ENCODE results near the gene GNG8. TPM values are rescaled to one million over a fixed set of nuclear protein-coding genes. Genes with fewer than 3 reads are reported as not detected.

GNG8 gene
- total RNA-seq, 1 experiment from 2014 or later, result not detected

DNA sequence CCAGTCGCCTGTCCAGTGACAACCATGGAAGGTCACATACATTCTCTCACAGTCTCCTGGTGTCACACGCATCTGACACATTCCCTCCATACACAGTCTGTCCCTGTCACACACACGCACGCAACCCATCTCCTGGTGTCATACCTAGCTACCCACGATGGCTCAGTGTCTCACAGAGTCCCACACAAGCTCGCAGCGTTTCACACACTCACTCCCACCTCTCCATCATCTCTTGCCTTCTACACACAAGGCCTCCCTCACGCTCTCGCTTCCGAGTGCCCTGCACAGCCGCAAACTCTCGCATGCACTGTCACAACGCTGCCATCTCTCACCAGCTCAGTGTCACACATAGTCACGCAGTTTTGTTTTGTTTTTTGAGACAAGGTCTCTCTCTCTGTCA is 1.2 kb upstream of the GNG8 start:
- Histone ChIP-seq H3K18ac (ENCODE audit: insufficient read length, low read depth, low read length) (no peak overlapping the region), H4K20me1 (ENCODE audit: control insufficient read depth, insufficient read depth, insufficient read length) (no peaks in the 10 kb centered on the region), H2BK20ac (ENCODE audit: low read depth, low read length, poor library complexity, severe bottlenecking) (no peak overlapping the region), H4K5ac (ENCODE audit: insufficient read length, low read depth, low read length) (no peak overlapping the region), H3K4ac (ENCODE audit: low read depth, low read length) (no peak overlapping the region), H3K79me1 (ENCODE audit: insufficient read depth, low read depth, low read length, poor library complexity, severe bottlenecking) (no peaks in the 10 kb centered on the region), H3K27me3 (ENCODE audit: insufficient read depth, low read length) (peaks cover 26% of the 10 kb centered on the region), H2BK120ac (ENCODE audit: low read depth, low read length, poor library complexity, severe bottlenecking) (no peak overlapping the region), H3K23me2 (ENCODE audit: insufficient read length, low read depth, low read length, poor library complexity, severe bottlenecking) (peaks cover 19% of the 10 kb centered on the region), H2BK12ac (ENCODE audit: insufficient read length, low read depth, low read length) (no peak overlapping the region), H3K9ac (ENCODE audit: extremely low read depth, insufficient read length, low read length) (no peak overlapping the region), H3K23ac (ENCODE audit: insufficient read length, low read depth, low read length) (no peak overlapping the region), H2AK5ac (ENCODE audit: insufficient read length, low read length) (no peak overlapping the region), H3K14ac (ENCODE audit: insufficient read depth, low read length) (no peak overlapping the region), H3K4me2 (ENCODE audit: insufficient read depth, insufficient read length, low read length) (no peak overlapping the region), H3T11ph (ENCODE audit: low read length) (no peak overlapping the region), H4K8ac (replicated peaks; ENCODE audit: insufficient read length, low read depth, low read length) (no peak overlapping the region), H3K79me2 (ENCODE audit: insufficient read depth, low read length) (no peaks in the 10 kb centered on the region), H3K4me1 (ENCODE audit: insufficient read depth, low read length) (no peaks in the 10 kb centered on the region), H3K9me3 (ENCODE audit: control insufficient read depth, low read depth, low read length) (no peaks in the 10 kb centered on the region), H2AFZ (ENCODE audit: low read length) (no peak overlapping the region), H4K91ac (ENCODE audit: insufficient read length, low read depth, low read length) (no peak overlapping the region), H2BK15ac (ENCODE audit: low read depth, low read length) (no peak overlapping the region), H2BK5ac (ENCODE audit: insufficient read length, low read length) (no peak overlapping the region), H3K27ac (ENCODE audit: insufficient read length, low read depth, low read length) (no peak overlapping the region), H3K56ac (ENCODE audit: insufficient read length, low read depth, low read length) (no peak overlapping the region)
- Mint-ChIP-seq H3K4me3 (no peak overlapping the region), H3K27me3 (ENCODE audit: low read depth) (peaks cover 56% of the 10 kb centered on the region), H3K4me1 (peaks cover 12 to 15% of the 10 kb centered on the region in 2 experiments), H3K27ac (no peak overlapping the region), H3K36me3 (ENCODE audit: insufficient read depth in 1 of 3, low read depth in 3 of 3) (no peaks in the 10 kb centered on the region), H3K9me3 (no peaks in the 10 kb centered on the region)
- no CpG with 5 or more reads among the region's 14 CpGs for WGBS (ENCODE audit: extremely low coverage, insufficient read length, low lambda C conversion rate)
- no peak for DNase-seq
- TF ChIP-seq, protein P1, sequence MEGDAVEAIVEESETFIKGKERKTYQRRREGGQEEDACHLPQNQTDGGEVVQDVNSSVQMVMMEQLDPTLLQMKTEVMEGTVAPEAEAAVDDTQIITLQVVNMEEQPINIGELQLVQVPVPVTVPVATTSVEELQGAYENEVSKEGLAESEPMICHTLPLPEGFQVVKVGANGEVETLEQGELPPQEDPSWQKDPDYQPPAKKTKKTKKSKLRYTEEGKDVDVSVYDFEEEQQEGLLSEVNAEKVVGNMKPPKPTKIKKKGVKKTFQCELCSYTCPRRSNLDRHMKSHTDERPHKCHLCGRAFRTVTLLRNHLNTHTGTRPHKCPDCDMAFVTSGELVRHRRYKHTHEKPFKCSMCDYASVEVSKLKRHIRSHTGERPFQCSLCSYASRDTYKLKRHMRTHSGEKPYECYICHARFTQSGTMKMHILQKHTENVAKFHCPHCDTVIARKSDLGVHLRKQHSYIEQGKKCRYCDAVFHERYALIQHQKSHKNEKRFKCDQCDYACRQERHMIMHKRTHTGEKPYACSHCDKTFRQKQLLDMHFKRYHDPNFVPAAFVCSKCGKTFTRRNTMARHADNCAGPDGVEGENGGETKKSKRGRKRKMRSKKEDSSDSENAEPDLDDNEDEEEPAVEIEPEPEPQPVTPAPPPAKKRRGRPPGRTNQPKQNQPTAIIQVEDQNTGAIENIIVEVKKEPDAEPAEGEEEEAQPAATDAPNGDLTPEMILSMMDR (conservative IDR thresholded peaks at IDR 0.05), result no peak
